Renal pelvis (tissue), 12 donors: ENCODE data around the gene FRMD8. TPM values are rescaled to one million over a fixed set of nuclear protein-coding genes. Genes with fewer than 3 reads are reported as not detected.
A peak's percentile ranks its signal among the peaks of the same experiment; 100 is the strongest.

Source experiments
- DNase-seq: peaks from one replicate; pipeline ENCODE4 v3.0.0-alpha.2; 2013
- long read RNA-seq, 16 experiments: transcript quantifications; one replicate each; lab custom pipeline, GENCODE V29; 2026
- polyA plus RNA-seq, 3 donors: library from polyadenylated mRNA; unstranded; fragments of 120-200 nt; gene quantifications; one replicate each; pipeline ENCODE4 v1.2.1, GENCODE V29; 2013; ENCODE audit not compliant: insufficient read length in 3 of 3

Gene FRMD8, protein sequence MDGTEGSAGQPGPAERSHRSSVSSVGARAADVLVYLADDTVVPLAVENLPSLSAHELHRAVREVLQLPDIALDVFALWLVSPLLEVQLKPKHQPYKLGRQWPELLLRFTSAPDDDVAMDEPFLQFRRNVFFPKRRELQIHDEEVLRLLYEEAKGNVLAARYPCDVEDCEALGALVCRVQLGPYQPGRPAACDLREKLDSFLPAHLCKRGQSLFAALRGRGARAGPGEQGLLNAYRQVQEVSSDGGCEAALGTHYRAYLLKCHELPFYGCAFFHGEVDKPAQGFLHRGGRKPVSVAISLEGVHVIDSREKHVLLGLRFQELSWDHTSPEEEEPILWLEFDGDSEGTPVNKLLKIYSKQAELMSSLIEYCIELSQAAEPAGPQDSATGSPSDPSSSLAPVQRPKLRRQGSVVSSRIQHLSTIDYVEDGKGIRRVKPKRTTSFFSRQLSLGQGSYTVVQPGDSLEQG
- 10 to 100 TPM; 20.4 to 26.7 (median 21.0) TPM for polyA plus RNA-seq
- long read RNA-seq, donor 1, transcript FRMD8-201 (11 exons, 3,723 nt): major isoform, 5 of 6 reads
- long read RNA-seq, donor 1, partial matches to known transcripts: 0 of 6 reads
- long read RNA-seq, donor 1, other reads (novel, unspliced or antisense): 0 of 6 reads
- long read RNA-seq, donor 2, transcript FRMD8-201 (11 exons, 3,723 nt): major isoform, 7 of 8 reads
- long read RNA-seq, donor 2, partial matches to known transcripts: 0 of 8 reads
- long read RNA-seq, donor 2, other reads (novel, unspliced or antisense): 0 of 8 reads
- long read RNA-seq, donor 3, partial matches to known transcripts: 0 of 3 reads
- long read RNA-seq, donor 3, other reads (novel, unspliced or antisense): 0 of 3 reads
- long read RNA-seq, donor 4, transcript FRMD8-201 (11 exons, 3,723 nt): major isoform, 8 of 10 reads
- long read RNA-seq, donor 4, partial matches to known transcripts: 0 of 10 reads
- long read RNA-seq, donor 4, other reads (novel, unspliced or antisense): 0 of 10 reads
- long read RNA-seq, donor 5, partial matches to known transcripts: 17 of 21 reads
- long read RNA-seq, donor 5, other reads (novel, unspliced or antisense): 0 of 21 reads
- long read RNA-seq, donor 6, transcript FRMD8-201 (11 exons, 3,723 nt): major isoform, 6 of 6 reads
- long read RNA-seq, donor 6, partial matches to known transcripts: 0 of 6 reads
- long read RNA-seq, donor 6, other reads (novel, unspliced or antisense): 0 of 6 reads
- long read RNA-seq, donor 7, partial matches to known transcripts: 0 of 7 reads
- long read RNA-seq, donor 7, other reads (novel, unspliced or antisense): 0 of 7 reads
- long read RNA-seq, donor 8, partial matches to known transcripts: 20 of 21 reads
- long read RNA-seq, donor 8, other reads (novel, unspliced or antisense): 0 of 21 reads
- long read RNA-seq, donor 9, transcript FRMD8-201 (11 exons, 3,723 nt): major isoform, 8 of 11 reads
- long read RNA-seq, donor 9, partial matches to known transcripts: 0 of 11 reads
- long read RNA-seq, donor 9, other reads (novel, unspliced or antisense): 0 of 11 reads
- long read RNA-seq, donor 10, partial matches to known transcripts: 0 of 3 reads
- long read RNA-seq, donor 10, other reads (novel, unspliced or antisense): 0 of 3 reads
- long read RNA-seq, donor 11, partial matches to known transcripts: 35 of 43 reads
- long read RNA-seq, donor 11, other reads (novel, unspliced or antisense): 0 of 43 reads
- long read RNA-seq, donor 12, transcript FRMD8-201 (11 exons, 3,723 nt): major isoform, 7 of 8 reads
- long read RNA-seq, donor 12, partial matches to known transcripts: 0 of 8 reads
- long read RNA-seq, donor 12, other reads (novel, unspliced or antisense): 0 of 8 reads
- long read RNA-seq, donor 13: 0 reads
- long read RNA-seq, donor 14: 0 reads
- long read RNA-seq, donor 15, partial matches to known transcripts: 0 of 6 reads
- long read RNA-seq, donor 15, other reads (novel, unspliced or antisense): 0 of 6 reads
- long read RNA-seq, donor 16, partial matches to known transcripts: 0 of 7 reads
- long read RNA-seq, donor 16, other reads (novel, unspliced or antisense): 0 of 7 reads

- peak; percentile 86 for DNase-seq
These were observed at the start of gene FRMD8 for GRCh38 chr11:65386307-65387140. Gene FRMD8 (plus strand): TSS chr11:65386637. CDS start chr11:65387037, 400 bp downstream.

DNA sequence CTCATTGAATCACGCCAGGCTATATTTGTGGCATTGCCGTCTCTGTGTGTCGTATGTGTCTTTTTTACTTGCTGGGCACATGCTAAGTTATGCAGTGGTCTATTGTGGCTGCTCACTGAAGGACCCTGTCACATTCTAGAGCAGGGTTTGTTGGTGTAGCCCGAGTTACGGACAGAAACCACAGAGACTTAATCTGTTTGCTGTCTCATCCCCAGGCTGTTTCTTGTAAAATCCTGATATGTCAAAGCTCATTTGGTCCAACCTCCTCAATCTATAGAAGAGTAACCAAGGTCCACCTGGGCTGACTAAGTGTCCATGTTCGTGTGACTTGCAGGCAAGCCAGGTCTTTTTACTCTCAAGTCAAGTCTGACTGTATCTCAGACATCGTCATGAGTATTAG, 47.8 kb upstream of the FRMD8 start:
- DNase-seq: no peak

DNA sequence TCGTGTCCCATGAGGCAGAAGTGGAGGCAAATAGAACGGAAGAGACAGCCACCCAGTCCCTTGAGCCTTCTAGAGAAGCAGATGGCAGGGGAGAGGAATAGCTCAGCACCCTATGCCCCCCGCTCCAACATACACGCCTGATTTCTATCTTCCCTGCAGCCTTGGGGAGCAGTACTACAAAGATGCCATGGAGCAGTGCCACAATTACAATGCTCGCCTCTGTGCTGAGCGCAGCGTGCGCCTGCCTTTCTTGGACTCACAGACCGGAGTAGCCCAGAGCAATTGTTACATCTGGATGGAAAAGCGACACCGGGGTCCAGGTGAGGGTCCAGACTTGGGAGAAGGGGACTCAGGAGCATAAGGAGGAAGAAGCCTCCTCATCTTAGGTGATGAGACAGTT, 46.2 kb upstream of the FRMD8 start:
- DNase-seq: no peak

DNA sequence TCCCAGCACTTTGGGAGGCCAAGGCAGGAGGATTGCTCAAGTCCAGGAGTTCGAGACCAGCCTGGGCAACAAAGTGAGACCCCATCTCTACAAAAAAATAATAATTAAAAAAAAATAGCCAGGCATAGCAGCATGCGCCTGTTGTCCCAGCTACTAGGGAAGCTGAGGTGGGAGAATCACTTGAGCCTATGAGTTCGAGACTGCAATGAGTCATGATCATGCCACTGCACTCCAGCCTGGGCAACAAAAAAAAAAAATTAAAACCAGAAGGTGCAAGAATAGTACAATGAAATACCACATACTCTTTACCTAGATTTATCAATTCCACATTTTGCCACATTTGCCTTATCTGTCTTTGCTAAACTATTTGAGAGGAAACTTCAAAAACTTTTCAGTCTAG, 44.6 kb upstream of the FRMD8 start:
- DNase-seq: no peak

DNA sequence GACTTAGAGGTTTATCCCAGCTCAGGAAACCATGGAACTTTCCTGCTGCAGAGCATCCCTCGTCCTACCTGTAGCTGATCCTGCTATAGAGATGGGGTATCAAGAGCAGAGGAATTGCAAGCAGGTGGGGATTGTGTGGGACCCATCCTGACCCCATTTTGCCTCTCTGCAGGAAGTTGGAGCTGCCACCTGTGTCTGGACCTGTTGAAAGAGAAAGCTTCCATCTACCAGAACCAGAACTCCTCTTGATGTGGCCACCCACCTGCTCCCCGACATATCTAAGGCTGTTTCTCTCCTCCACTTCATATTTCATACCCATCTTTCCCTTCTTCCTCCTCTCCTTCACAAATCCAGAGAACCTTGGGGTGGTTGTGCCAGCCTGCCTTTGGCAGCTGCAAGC, 34.9 kb upstream of the FRMD8 start:
- DNase-seq: no peak

DNA sequence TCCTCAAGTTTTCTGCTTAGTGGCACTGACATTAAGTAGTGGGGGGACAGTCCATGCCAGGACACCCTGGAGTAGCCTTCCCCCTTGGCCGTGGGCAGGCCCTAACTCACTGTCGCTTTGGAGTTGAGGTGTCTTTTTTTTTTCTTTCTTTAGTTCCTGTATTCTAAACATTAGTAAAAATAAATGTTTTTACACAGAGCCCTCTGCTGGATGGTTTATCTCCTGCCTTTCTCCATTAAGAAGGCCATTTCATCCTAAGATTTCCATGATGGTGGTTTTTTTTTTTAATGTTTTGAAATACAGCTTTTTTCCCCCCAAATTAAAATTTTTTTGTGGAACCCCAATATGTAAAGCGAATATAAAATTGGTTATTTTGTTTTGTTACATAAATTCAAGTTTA, 33.7 kb upstream of the FRMD8 start:
- no peak for DNase-seq

- no peak for DNase-seq
These were observed 33.1 kb upstream of the FRMD8 start for GRCh38 chr11:65353376-65353775.

GRCh38 chr11:65353900-65354264, 32.6 kb upstream of the FRMD8 start:
- no peak for DNase-seq

DNA sequence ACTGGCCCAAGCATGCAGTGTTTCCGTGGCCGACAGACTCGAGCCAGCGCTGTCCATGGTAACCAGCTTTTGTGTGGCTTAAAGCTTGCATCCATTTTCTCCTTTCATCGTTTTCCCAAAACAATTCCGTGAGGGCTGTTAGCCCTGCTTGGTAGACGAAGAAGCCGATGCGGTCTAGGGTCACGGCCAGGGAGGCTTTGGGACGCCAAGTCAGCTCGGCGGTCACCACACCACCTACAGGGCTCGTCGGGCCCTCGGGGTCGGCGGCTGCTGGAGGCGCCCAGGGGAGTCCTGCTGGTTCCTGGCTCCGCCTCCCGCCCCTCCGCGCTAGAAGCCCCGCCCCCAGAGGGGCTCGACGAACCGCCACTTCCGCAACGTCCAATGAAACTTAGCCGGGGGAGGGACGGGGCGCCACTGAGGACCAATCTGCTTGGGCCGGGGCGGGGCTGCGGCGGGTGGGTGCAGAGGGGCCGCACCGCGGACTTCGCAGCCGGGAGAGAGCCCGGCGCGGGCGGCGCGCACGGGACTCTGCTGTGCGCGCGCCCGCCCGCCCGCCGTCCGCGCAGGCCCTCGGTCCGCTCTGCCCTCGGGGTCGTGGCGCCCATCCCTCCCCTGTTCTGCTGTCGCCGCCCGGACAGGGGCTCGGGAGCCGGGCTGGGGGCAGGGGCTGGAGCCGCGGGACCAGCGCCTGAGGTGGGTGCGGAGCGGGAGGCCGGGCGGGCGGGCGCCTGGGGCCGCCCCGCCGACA, 32.0 kb upstream of the FRMD8 start, which contains the start of gene TIGD3:
TSS of gene TIGD3 (plus strand) at position 487 of the 748 bp plus-strand sequence. CDS start 1,058 bp downstream, outside the sequence.
- peak; percentile 97 for DNase-seq

GRCh38 chr11:65355013-65355775, 31.2 kb upstream of the FRMD8 start:
- no peak for DNase-seq

GRCh38 chr11:65355776-65356393, 30.6 kb upstream of the FRMD8 start:
- DNase-seq: no peak

- DNase-seq: no peak
These were observed 30.0 kb upstream of the FRMD8 start for GRCh38 chr11:65356394-65356972.

DNA sequence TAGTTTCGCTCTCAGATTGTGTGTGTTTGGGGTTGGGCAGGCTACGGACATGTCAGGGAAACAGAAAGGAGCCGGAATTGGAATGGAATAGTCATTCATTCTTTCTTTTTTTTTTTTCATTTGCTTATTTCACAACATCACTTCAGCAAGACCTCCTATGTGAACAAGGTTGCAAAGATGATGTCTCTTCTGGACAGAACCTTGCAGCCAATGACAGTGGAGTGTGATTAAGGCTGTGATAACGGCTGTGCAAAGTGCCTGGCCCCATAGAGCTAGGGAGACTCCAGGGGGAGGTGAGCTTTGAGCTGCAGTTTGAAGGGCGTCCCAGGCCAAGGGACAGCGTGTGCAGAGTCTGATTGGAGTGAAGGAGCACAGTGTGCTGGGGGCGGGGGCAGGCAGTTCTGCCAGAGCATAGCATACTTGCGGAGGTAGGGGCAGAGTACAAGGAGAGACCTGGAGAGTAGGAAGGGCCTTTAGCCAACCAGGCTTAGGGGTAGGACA, 28.5 kb upstream of the FRMD8 start:
- no peak for DNase-seq

DNA sequence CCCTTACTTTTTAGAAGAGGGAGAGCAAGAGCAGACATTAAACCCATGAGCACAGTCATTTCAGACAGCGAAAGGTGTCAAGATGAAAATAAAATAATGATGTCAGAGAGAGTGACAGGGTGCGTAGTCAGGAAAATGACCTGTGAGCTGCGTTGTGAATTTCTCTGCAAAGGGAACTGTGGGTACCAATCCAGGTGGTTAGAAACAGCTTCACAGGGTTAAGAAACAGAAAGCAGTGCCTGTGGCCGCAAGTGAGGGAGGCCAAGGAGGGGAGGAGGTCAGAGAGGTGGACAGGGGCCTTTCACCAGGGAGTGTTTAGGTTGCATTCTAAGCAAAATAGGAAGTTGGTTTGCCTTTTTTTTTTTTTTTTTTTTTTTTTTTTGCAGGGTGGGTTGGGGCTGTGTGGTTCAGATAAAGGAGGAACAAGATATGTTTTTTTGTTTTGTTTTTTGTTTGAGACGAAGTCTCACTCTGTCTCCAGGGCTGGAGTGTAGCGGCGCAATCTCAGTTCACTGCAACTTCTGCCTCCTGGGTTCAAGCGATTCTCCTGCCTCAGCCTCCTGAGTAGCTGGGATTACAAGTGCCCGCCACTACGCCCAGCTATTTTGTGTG, 24.0 kb upstream of the FRMD8 start:
- no peak for DNase-seq

- DNase-seq: no peak
These were observed 23.5 kb upstream of the FRMD8 start for GRCh38 chr11:65362966-65363365.

DNA sequence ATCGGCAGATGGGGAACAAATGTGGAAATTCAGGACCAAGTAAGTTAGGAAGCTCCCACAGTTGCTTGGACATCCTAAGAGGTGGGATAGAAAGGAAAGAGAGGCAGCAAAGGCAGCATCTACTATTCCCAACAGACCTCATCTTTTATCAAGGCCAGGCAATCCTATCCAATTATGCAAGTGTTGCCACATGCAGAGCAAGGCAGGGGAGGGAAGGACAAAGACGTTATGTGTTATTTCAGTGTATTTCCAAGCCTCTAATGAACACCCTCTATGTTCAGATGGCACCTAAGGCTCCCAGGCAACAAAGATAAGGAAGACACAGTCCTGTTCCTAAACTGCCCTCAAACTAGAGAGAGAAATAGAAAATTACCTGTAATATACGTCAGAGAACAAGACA, 22.7 kb upstream of the FRMD8 start:
- no peak for DNase-seq
